GM12878 (cell line): Measurements from ENCODE around the gene HSPB8. TPM values are rescaled to one million over a fixed set of nuclear protein-coding genes. Genes with fewer than 3 reads are reported as not detected.

Source experiments
- IKZF2 ChIP-seq, 2 experiments: fragments of 450-650 bp; IDR thresholded peaks; 2 replicates each; pipeline ENCODE4 v1.6.1; 2017; ENCODE audit warnings: mild to moderate bottlenecking in 2 of 2, moderate library complexity in 2 of 2
- MTA2 ChIP-seq: fragments of 450-650 bp; IDR thresholded peaks from 2 replicates; pipeline ENCODE4 v1.6.1; 2016; ENCODE audit warnings: low read depth, mild to moderate bottlenecking, moderate library complexity
- MTA3 ChIP-seq: IDR thresholded peaks from 2 replicates; pipeline ENCODE4 v1.6.1; 2012; ENCODE audit warnings: low read length, inconsistent platforms, borderline replicate concordance
- PAX8 ChIP-seq: fragments of 450-650 bp; IDR thresholded peaks from 2 replicates; pipeline ENCODE4 v1.6.1; 2017; ENCODE audit warnings: mild to moderate bottlenecking, moderate library complexity
- POLR2AphosphoS5 ChIP-seq: IDR thresholded peaks from 2 replicates; pipeline ENCODE4 v1.6.1; 2011; ENCODE audit warnings: mild to moderate bottlenecking, low read length, inconsistent platforms
- ZNF24 ChIP-seq: fragments of 450-650 bp; IDR thresholded peaks from 2 replicates; pipeline ENCODE4 v1.6.1; 2017; ENCODE audit warnings: antibody characterized with exemption, mild to moderate bottlenecking
- ZNF622 ChIP-seq: fragments of 450-650 bp; IDR thresholded peaks from 2 replicates; pipeline ENCODE4 v1.6.1; 2017; ENCODE audit warnings: mild to moderate bottlenecking, inconsistent platforms
- polyA plus RNA-seq, 11 experiments: library from polyadenylated mRNA; depleted of rRNA in 4 of 11; unstranded in 6 of 11; stranded (reverse) in 5 of 11; fragments of >200 nt; fragmentation: Nextera tagmentation in 4 of 11; fragmentation: Illumina TruSeq in 1 of 11; extraction: Ambion mirVana in 4 of 11; extraction: Trizol in 1 of 11; gene quantifications; 1 replicate in 1 of 11; 2 replicates in 10 of 11; pipeline versions ENCODE4 v1.2.1 to v1.2.3, GENCODE V29; 2011 to 2016; ENCODE audit warnings: inconsistent platforms in 2 of 11, missing spikeins in 2 of 11, low read depth in 1 of 11
- total RNA-seq, 4 experiments: library from RNA; depleted of rRNA in 3 of 4; stranded (reverse); fragments of >200 nt in 3 of 4; fragmentation: Illumina TruSeq in 1 of 4; extraction: Trizol in 1 of 4; gene quantifications; 2 replicates each; pipeline versions ENCODE4 v1.2.1 to v1.2.3, GENCODE V29; 2013 to 2021
- TF ChIP-seq, protein P1 (sequence below): fragments of 450-650 bp; formaldehyde crosslinking; IDR thresholded peaks from 2 replicates; pipeline ENCODE4 v1.4.0; 2020; ENCODE audit warnings: mild to moderate bottlenecking, moderate library complexity
- TF ChIP-seq, protein P2 (sequence below): fragments of 450-650 bp; IDR thresholded peaks from 2 replicates; pipeline ENCODE4 v1.6.1; 2016; ENCODE audit warnings: mild to moderate bottlenecking
- TF ChIP-seq, protein P3 (sequence below): fragments of 450-650 bp; conservative IDR thresholded peaks from 2 replicates; pipeline ENCODE4 v1.6.1; 2017; ENCODE audit warnings: mild to moderate bottlenecking, moderate library complexity

HSPB8 gene
- total and polyA plus RNA-seq, 10 of the 15 experiments (the other 5 are each of a cell fraction or from before 2014, with no cell fraction given), result 0.10 TPM; not detected in 9

DNA sequence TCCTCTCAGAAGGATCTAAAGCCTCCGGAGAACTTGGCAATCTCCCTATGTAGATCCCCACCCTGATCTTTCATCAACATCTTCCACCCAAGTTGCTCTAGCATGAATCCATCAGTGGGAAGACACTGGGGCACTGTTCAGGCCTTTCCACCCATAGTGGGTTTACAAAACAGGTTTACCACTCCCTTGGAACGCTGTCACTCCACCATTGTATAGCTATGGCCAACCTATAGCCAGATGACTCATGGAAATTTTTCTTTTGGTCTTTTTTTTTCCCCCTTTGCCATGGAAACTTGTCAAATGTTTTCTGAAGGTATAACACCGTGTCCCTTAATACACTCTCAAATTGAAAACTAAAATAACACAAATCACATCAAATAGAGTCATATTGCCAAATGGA, 10.8 kb upstream of the HSPB8 start (continued):
- TF ChIP-seq, protein P1, sequence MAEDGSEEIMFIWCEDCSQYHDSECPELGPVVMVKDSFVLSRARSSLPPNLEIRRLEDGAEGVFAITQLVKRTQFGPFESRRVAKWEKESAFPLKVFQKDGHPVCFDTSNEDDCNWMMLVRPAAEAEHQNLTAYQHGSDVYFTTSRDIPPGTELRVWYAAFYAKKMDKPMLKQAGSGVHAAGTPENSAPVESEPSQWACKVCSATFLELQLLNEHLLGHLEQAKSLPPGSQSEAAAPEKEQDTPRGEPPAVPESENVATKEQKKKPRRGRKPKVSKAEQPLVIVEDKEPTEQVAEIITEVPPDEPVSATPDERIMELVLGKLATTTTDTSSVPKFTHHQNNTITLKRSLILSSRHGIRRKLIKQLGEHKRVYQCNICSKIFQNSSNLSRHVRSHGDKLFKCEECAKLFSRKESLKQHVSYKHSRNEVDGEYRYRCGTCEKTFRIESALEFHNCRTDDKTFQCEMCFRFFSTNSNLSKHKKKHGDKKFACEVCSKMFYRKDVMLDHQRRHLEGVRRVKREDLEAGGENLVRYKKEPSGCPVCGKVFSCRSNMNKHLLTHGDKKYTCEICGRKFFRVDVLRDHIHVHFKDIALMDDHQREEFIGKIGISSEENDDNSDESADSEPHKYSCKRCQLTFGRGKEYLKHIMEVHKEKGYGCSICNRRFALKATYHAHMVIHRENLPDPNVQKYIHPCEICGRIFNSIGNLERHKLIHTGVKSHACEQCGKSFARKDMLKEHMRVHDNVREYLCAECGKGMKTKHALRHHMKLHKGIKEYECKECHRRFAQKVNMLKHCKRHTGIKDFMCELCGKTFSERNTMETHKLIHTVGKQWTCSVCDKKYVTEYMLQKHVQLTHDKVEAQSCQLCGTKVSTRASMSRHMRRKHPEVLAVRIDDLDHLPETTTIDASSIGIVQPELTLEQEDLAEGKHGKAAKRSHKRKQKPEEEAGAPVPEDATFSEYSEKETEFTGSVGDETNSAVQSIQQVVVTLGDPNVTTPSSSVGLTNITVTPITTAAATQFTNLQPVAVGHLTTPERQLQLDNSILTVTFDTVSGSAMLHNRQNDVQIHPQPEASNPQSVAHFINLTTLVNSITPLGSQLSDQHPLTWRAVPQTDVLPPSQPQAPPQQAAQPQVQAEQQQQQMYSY (CRISPR knock-in tag), result no peak
- TF ChIP-seq, protein P2, sequence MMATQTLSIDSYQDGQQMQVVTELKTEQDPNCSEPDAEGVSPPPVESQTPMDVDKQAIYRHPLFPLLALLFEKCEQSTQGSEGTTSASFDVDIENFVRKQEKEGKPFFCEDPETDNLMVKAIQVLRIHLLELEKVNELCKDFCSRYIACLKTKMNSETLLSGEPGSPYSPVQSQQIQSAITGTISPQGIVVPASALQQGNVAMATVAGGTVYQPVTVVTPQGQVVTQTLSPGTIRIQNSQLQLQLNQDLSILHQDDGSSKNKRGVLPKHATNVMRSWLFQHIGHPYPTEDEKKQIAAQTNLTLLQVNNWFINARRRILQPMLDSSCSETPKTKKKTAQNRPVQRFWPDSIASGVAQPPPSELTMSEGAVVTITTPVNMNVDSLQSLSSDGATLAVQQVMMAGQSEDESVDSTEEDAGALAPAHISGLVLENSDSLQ, result no peak
- TF ChIP-seq ZNF24, result no peak
- no peak for TF ChIP-seq POLR2AphosphoS5
- no peak for TF ChIP-seq MTA2
- TF ChIP-seq MTA3, result no peak
- TF ChIP-seq PAX8, result no peak
- no peak for TF ChIP-seq IKZF2 (IDR thresholded peaks at IDR 0.05)
- no peak for TF ChIP-seq ZNF622
- TF ChIP-seq, protein P3, sequence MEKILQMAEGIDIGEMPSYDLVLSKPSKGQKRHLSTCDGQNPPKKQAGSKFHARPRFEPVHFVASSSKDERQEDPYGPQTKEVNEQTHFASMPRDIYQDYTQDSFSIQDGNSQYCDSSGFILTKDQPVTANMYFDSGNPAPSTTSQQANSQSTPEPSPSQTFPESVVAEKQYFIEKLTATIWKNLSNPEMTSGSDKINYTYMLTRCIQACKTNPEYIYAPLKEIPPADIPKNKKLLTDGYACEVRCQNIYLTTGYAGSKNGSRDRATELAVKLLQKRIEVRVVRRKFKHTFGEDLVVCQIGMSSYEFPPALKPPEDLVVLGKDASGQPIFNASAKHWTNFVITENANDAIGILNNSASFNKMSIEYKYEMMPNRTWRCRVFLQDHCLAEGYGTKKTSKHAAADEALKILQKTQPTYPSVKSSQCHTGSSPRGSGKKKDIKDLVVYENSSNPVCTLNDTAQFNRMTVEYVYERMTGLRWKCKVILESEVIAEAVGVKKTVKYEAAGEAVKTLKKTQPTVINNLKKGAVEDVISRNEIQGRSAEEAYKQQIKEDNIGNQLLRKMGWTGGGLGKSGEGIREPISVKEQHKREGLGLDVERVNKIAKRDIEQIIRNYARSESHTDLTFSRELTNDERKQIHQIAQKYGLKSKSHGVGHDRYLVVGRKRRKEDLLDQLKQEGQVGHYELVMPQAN, result no peak
